Fibroblast of skin of left quadriceps (primary cell): ENCODE data around the gene CLMN.

Experiments
- DNase-seq, 2 experiments: peaks; one replicate each; pipeline ENCODE4 v3.0.0-alpha.2; 2013; ENCODE audit warnings: low read depth in 2 of 2

Gene CLMN

DNA sequence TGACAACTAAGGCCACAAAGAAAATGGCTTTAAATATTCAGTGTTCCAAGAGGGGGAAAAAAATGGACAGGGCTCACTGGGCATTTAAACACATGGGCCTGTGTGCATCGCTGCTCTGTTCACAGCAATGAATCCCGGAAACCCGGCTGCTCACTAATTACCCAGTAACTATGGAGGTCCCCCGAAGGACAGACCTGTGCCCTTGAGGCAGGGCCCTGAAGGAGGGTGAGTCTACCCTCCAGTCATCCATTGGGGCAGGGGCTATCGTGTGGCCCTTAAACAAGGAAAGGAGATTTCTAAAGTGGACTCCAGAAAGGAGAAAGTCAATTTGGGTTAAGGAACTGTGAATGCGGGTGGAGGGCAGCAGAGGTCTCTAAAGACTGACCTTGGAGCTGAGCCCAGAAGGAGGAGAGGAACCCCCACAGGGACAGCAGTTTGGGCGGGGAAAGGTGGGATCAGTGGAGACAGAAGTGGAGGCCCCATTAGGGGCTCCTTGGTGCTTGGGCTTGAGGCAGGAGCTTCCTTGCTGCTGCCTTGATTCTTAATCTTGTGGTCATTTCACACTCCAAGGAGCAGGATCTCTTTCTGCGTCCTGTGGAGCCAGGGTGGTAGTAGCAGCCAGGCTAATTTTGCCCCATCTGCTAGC is 1.4 kb upstream of the CLMN start:
- no peak for DNase-seq

GRCh38 chr14:95320078-95320895 is 579 bp upstream of the CLMN start:
- DNase-seq, result no peak

- no peak for DNase-seq
Measured at GRCh38 chr14:95318399-95319311, 1.1 kb downstream of the CLMN start.

DNA sequence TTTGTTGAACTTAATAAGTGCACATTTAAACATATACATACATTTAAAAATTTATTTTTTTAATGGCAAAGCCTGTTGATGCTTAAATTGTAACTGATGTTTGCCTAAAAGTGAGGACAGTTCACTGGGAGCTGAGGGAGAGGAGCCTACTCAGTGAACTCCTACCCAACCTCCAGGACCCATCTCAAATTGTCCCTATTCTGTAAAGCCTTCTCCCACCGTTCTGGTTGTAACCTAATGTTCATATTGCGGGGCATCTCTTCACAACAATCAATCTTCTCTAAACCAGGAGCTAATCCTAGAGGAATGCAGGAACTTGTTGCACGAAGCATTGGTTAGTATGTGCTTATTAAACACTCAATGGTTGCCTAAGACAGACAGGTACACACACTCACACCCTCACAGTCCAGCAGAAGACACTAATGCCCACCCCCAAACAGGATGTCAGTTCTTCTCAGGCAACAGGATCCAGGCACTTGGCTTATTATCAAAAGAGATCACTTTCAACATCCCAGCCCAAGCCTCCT is 1.8 kb downstream of the CLMN start:
- no peak for DNase-seq

DNA sequence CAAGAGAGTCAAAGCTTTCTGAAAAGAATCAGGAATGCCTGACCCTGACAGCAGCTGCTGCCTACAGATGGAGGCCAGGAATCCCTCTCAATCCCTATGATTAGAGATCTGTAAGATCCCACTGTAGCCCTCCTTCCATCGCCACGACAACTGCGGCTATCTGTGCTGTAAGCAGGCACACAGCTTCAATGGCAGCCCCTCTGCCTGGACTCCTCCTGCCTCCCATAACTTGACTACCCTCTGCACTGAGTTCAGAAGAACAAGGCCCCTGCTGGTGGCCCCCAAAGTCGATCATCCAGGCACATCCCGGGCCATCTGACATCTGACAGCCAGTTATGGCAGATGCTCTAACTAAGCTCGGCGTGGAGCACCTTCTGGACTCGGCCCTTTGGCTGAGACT is 2.9 kb downstream of the CLMN start:
- no peak for DNase-seq

GRCh38 chr14:95315579-95315978 is 4.1 kb downstream of the CLMN start:
- no peak for DNase-seq

DNA sequence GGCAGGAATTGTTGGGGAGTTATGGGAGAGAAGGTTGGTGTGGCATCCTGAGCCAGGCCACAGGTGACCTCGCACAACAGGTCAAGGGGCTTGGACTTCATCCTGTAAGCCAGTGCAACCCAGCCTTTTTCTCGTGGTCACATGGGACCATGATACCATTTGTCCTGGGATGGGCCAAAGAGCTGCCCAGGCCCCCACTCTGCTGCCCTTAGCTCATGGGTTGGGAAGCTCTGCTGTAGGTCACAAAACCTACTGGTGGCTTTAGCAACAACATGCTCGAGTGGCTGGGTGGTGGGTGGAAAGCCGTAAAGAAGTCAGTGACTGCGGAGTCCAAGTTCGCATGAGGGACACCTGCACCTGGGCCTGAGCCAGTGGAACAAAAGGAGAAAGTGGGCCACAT is 4.6 kb downstream of the CLMN start:
- DNase-seq, result no peak

DNA sequence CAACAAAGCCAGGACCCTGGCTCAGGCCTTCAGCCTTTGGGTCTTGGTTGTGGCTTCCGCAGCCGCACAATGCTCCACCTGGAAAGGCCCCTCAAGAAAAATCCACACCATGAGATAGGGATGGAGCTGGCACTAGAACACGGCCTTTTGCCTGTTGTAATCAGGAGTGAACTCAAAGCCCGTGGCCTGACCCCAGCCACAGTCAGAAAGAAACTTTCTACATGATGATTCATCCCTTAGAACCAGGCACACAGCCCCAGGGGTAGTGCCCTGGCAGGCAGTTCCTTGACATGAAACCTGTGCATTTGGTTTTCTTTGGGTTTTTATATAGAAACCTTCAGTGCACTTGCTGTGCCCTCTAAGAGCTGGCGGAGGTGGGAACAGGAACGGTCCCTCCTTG is 5.1 kb downstream of the CLMN start:
- no peak for DNase-seq

GRCh38 chr14:95313707-95314106 is 6.0 kb downstream of the CLMN start:
- no peak for DNase-seq

- no peak for DNase-seq
Measured at GRCh38 chr14:95313190-95313589, 6.5 kb downstream of the CLMN start.

DNA sequence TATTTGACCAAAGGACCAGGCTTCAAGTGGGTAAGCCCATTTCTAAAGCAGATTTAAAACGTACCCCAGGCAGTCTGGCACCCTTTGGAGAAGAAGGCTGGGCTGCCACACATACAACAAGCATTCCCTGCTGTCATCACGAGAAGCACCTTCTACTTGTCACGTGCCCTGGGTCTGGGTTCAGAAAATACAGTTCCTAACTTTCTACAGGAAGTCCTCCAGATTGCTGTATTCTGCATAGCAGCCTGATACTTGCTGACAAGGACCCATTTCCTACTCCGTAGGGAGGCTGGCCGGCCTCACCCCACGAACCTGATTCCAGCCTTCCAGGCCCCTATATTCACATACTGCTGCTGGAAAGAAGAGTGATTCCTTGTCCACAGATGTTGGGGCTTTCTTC is 7.4 kb downstream of the CLMN start:
- no peak for DNase-seq

DNA sequence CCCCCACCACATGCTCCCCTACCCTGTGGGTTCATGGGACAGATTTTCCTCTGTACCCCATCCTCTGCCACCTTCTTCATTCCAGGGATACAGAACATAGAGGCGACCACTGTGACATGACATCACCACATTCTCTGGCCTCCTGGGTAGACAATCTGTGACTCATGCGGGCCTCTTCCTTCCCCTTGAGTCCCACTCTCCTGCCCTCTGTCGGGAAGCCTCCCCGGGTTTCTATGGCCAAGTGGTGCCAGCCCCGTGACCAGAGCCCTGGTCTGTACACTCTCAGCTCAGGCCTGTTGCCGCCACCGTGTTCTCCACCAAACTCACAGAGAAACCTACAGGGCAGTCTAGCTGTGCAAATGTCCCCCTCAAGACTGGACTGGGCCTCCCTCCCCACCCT is 8.0 kb downstream of the CLMN start:
- DNase-seq, result no peak

- DNase-seq, result no peak
Measured at GRCh38 chr14:95310635-95311380, 8.9 kb downstream of the CLMN start.

DNA sequence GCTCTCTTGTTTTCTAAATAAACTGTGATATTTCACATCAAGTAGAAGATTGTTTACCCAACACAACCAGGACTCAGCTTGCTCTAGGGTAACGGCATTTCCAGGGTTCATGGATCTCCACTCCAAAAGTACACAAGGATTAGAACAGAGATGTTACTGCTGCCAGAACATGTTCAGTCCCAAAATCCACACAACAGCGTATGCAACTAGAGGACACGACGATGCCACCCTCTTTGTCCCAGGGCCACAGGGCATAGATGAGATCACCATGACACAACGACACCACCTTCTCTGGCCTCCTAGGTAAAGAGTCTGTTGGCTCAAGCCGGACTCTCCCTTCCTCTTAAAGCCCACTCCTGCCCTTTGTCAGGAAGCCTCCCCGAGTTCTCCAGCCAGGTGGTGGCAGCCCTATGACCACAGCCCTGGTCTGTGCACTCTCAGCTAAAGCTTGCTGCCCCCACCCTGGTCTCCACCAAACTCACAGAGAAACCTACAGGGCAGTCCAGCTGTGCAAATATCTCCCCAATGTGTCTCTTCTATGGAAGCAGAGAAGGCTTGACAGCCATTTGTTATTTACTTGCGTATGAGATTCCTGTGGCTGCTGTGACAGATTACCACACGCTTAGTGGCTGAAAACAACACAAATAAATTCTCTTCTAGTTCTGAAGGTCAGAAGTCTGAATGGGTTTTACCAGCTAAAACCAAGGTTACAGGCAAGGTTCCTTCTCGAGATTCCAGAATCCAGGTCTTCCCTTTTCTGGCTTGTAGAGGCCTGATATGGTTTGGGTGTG is 10.3 kb downstream of the CLMN start:
- DNase-seq, result no peak

- DNase-seq, result no peak
Measured at GRCh38 chr14:95308073-95308472, 11.6 kb downstream of the CLMN start.

DNA sequence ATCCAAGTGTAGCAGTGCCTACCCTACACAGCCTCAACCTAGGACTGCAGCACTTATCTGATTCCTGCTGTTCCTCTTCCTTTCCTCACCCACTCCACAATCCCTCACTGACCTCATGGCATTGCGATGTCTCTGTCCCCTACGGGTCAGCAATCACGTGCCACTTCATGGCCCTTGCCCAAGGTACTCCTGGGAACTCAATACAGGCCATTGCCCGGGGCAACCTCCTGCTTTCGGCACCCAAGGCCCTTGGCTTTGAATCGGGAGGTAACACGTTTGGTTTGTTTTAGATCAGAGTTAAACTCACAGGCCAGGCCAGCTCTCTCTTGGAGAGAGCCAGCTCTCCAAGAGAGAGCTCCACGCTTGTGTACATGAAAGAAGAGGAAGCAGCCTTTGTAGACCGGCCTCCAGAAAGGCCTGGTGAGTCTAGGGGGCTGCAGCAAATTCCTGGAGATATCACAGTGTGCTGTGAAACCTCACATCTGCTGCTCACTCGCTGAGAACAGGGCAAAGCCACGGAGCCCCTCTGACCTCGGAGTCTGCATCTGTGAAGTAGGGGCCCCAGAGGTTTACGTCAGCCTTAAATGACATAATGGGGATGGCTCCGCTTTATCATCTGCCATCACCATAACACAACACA is 12.2 kb downstream of the CLMN start:
- DNase-seq, result no peak

DNA sequence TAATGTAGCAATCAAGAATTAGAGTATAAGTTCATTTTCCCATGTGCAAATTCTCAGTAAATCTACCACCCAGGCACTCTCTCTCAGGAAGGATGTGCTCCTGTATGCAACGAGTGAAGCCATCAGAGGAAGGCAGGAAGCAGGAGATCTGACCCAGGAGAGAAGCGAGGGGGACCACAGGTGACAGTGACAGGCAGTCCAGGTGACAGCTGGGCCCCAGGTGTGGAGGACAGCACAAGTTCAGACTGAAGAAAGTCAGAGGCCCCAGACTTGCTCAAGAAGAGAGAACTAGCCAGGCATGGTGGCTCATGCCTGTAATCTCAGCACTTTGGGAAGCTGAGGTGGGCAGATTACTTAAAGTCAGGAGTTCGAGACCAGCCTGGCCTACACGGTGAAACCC is 13.8 kb downstream of the CLMN start:
- no peak for DNase-seq

- DNase-seq, result no peak
Measured at GRCh38 chr14:95305145-95305544, 14.6 kb downstream of the CLMN start.

DNA sequence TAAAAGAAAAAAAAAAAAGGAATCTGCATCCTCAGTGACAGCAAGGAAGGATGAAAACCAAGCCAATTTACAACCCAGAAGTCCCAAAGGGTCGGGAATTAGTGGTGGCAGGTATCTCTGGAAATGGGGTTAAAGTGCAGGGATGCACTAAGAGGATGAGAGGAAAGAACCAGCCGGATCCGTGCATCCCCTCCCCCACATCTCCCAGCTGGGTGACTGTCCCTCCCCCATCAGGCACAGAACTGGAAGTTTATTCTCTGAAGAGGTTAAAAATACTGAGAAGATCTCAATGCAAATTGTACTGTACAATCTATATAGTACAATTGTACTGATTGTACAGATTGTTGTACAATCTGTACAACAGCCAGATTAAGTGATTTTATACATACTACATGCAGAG is 15.4 kb downstream of the CLMN start:
- no peak for DNase-seq

GRCh38 chr14:95303552-95303951 is 16.2 kb downstream of the CLMN start:
- no peak for DNase-seq
